Measurements from ENCODE around the gene TSKS.

TSKS gene

GRCh38 chr19:49713236-49713845 lies 49.8 kb downstream of the TSKS start:
- no peak for DNase-seq

- no peak for DNase-seq
Observed at GRCh38 chr19:49712397-49712859, 50.7 kb downstream of the TSKS start.

GRCh38 chr19:49710372-49710951 lies 52.6 kb downstream of the TSKS start:
- no peak for DNase-seq

DNA sequence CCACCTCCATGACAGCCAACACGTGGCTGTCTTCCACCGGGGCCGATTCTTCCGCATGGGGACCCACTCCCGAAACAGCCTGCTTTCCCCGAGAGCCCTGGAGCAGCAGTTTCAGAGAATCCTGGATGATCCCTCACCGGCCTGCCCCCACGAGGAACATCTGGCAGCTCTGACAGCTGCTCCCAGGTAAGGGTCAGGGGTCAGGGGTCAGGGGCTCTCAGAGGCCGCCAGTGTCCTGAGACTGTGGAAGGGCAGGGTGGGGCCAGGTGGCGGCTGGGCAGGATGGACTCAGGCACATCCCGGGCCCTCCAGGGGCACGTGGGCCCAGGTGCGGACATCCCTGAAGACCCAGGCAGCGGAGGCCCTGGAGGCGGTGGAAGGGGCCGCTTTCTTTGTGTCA lies 57.2 kb downstream of the TSKS start:
- DNase-seq: no peak

GRCh38 chr19:49704888-49705642 lies 58.0 kb downstream of the TSKS start:
- no peak for DNase-seq

GRCh38 chr19:49701271-49701786 lies 61.8 kb downstream of the TSKS start:
- DNase-seq: no peak

GRCh38 chr19:49700563-49700962 lies 62.5 kb downstream of the TSKS start:
- DNase-seq: no peak

- DNase-seq: no peak
Observed at GRCh38 chr19:49699364-49699763, 63.7 kb downstream of the TSKS start.

GRCh38 chr19:49696865-49697264 lies 66.2 kb downstream of the TSKS start:
- DNase-seq: no peak

DNA sequence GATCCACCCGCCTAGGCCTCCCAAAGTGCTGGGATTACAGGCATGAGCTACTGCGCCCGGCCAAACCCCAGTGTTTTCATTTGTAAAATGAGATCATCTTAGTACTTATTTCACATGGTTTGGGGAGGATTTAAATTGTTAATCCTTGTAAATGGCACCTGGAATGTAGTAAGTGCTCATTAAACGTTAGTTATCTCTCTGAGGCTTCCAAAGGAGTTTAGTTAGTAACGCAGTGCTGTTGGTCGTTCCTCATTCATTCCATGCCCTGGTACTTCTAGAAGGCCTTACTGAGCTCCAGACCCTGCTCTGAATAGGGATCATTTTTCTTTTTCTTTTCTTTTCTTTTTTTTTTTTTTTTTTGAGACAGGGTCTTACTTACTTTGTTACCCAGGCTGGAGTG lies 67.0 kb downstream of the TSKS start:
- DNase-seq: no peak

GRCh38 chr19:49692147-49692506 lies 71.0 kb downstream of the TSKS start:
- DNase-seq: no peak

- DNase-seq: no peak
Observed at GRCh38 chr19:49691243-49692146, 71.6 kb downstream of the TSKS start.

- peak; percentile 40 for DNase-seq
Observed at GRCh38 chr19:49690656-49691242, 72.4 kb downstream of the TSKS start, which contains the start of gene CPT1C. Gene CPT1C (plus strand): TSS chr19:49691116. CDS start chr19:49692253, 1,137 bp downstream.

- no peak for DNase-seq
Observed at GRCh38 chr19:49690079-49690655, 72.9 kb downstream of the TSKS start.
